Natural killer cell (primary cell): Measurements from ENCODE around the gene RBMS3. TPM values are rescaled to one million over a fixed set of nuclear protein-coding genes. Genes with fewer than 3 reads are reported as not detected.

ENCODE experiments used
- ATAC-seq, 3 donors: fragments of 150-1000 bp in 2 of 3; fragments of 200-7000 bp in 1 of 3; cut with Tn5 transposase; 1 replicate in 1 of 3; 2 replicates in 2 of 3; pipeline ENCODE4 v1.10.0; 2021; ENCODE audit warnings: mild to moderate bottlenecking in 2 of 3, moderate library complexity in 2 of 3
- DNase-seq, 2 donors: peaks; one replicate each; pipeline versions ENCODE4 v3.0.0 to v3.0.0-alpha.2; 2013 to 2021; ENCODE audit warnings: mixed read lengths in 1 of 2
- H3K27ac ChIP-seq: one replicate; pipeline ENCODE4 v1.5.1; 2013; ENCODE audit warnings: mild to moderate bottlenecking, low read length
- H3K27me3 ChIP-seq: one replicate; pipeline ENCODE4 v1.6.1; 2013; ENCODE audit warnings: low read length; ENCODE audit not compliant: control insufficient read depth, insufficient read depth
- H3K36me3 ChIP-seq: one replicate; pipeline ENCODE4 v1.6.1; 2013; ENCODE audit warnings: low read length; ENCODE audit not compliant: control insufficient read depth, insufficient read depth
- H3K4me1 ChIP-seq: one replicate; pipeline ENCODE4 v1.6.1; 2013; ENCODE audit warnings: low read length; ENCODE audit not compliant: control insufficient read depth, insufficient read depth
- H3K4me3 ChIP-seq: one replicate; pipeline ENCODE4 v1.5.1; 2013; ENCODE audit warnings: low read length
- H3K9me3 ChIP-seq: one replicate; pipeline ENCODE4 v1.6.1; 2013; ENCODE audit warnings: low read length; ENCODE audit not compliant: control insufficient read depth, insufficient read depth
- H3K27ac Mint-ChIP-seq, 2 donors: one replicate each; pipeline ENCODE4 v1.8.0; 2022; ENCODE audit warnings: mild to moderate bottlenecking in 2 of 2, mixed read lengths in 2 of 2, moderate library complexity in 1 of 2
- H3K27me3 Mint-ChIP-seq, 2 donors: one replicate each; pipeline ENCODE4 v1.8.0; 2022; ENCODE audit warnings: low read depth in 2 of 2, mixed read lengths in 2 of 2
- H3K36me3 Mint-ChIP-seq: one replicate; pipeline ENCODE4 v1.8.0; 2022; ENCODE audit warnings: mixed read lengths
- H3K4me1 Mint-ChIP-seq, 2 donors: one replicate each; pipeline ENCODE4 v1.8.0; 2022; ENCODE audit warnings: mixed read lengths in 2 of 2
- H3K4me3 Mint-ChIP-seq: one replicate; pipeline ENCODE4 v1.8.0; 2022; ENCODE audit warnings: mild to moderate bottlenecking, moderate library complexity, mixed read lengths
- H3K9me3 Mint-ChIP-seq, 2 donors: one replicate each; pipeline ENCODE4 v1.8.0; 2022; ENCODE audit warnings: mixed read lengths in 2 of 2
- WGBS: methylation state at CpG from one replicate; pipeline ENCODE4 v1.1.7; 2013; ENCODE audit warnings: missing lambda C conversion rate; ENCODE audit not compliant: insufficient coverage; 5-methylcytosine and 5-hydroxymethylcytosine counted together
- intact Hi-C: fragments of 100-400 bp; cut with micrococcal nuclease; formaldehyde crosslinking; loops from one replicate; pipeline ENCODE4 v1.14.2; 2022
- total RNA-seq, 4 donors: library from RNA; stranded (reverse); fragments of 120-200 nt in 1 of 4; gene quantifications; one replicate each; pipeline versions ENCODE4 v1.2.3 to v1.2.4, GENCODE V29; 2013 to 2022
- TF ChIP-seq, protein P1 (sequence below): fragments of 200-600 bp; IDR thresholded peaks from one replicate; pipeline ENCODE4 v1.8.0; 2022; ENCODE audit warnings: antibody characterized with exemption

Gene RBMS3
- total RNA-seq, 3 donors from 2014 or later (not counting 1 experiment from before 2014, with no cell fraction given) = 0.16 TPM; not detected in 2

DNA sequence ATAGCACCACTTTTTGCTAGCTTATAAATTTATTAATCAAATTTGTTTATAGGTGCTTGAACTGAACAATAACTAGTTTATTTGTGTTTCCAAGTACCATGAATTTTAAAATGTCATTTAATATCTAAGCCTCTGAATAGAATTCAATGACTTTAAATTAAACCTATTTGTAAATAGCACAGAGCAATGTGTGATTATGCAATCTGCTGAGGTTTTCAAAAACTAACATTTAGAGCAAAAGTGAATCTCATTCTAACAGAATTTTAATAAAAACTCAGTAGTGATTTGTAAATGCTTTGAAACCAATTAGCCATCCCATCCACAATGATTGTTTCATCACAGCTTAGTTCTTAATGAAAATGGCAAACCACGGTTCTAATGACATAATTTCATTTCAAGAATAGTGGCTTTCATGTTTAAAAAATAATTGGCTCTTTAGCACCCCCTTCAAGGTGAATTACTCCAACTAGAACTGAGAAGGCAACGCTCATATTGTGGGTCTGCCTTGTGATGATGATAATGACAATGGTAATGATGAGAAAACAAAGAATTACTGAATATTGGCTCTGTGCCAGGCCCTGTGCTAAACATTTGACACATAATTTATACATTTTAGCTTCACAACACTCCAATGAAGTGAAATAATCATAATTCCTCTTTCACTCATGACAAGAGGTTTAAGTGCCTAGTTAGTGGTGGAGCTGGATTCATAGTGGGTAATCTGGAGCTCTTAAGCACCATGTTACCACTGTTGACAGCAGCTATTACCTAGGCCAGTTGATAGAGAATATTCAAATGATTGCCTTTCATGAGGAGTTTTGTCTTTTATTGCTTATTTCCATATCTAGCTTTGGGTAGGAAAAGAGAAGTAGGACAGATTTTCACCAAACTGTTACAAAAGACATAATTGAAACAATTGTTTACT is 145.7 kb downstream of the RBMS3 start:
- intact Hi-C loops = no loop called here
- Histone ChIP-seq H3K4me3 (no peak overlapping the region), H3K27ac (no peak overlapping the region), H3K36me3 (no peaks in the 10 kb centered on the region), H3K9me3 (no peaks in the 10 kb centered on the region), H3K27me3 (no peaks in the 10 kb centered on the region), H3K4me1 (no peaks in the 10 kb centered on the region)
- H3K36me3 Mint-ChIP-seq = no peaks in the 10 kb centered on the region
- no peaks in the 10 kb centered on the region for H3K27me3 Mint-ChIP-seq
- no peak for DNase-seq
- no CpG with 5 or more reads among the region's 2 CpGs for WGBS
- H3K9me3 Mint-ChIP-seq = peaks cover 0 to 5% of the 10 kb centered on the region in 2 donors
- TF ChIP-seq, protein P1, sequence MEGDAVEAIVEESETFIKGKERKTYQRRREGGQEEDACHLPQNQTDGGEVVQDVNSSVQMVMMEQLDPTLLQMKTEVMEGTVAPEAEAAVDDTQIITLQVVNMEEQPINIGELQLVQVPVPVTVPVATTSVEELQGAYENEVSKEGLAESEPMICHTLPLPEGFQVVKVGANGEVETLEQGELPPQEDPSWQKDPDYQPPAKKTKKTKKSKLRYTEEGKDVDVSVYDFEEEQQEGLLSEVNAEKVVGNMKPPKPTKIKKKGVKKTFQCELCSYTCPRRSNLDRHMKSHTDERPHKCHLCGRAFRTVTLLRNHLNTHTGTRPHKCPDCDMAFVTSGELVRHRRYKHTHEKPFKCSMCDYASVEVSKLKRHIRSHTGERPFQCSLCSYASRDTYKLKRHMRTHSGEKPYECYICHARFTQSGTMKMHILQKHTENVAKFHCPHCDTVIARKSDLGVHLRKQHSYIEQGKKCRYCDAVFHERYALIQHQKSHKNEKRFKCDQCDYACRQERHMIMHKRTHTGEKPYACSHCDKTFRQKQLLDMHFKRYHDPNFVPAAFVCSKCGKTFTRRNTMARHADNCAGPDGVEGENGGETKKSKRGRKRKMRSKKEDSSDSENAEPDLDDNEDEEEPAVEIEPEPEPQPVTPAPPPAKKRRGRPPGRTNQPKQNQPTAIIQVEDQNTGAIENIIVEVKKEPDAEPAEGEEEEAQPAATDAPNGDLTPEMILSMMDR = no peak
- H3K27ac Mint-ChIP-seq = no peak overlapping the region
- H3K4me3 Mint-ChIP-seq = no peak overlapping the region
- no peak for ATAC-seq
- H3K4me1 Mint-ChIP-seq = no peaks in the 10 kb centered on the region

DNA sequence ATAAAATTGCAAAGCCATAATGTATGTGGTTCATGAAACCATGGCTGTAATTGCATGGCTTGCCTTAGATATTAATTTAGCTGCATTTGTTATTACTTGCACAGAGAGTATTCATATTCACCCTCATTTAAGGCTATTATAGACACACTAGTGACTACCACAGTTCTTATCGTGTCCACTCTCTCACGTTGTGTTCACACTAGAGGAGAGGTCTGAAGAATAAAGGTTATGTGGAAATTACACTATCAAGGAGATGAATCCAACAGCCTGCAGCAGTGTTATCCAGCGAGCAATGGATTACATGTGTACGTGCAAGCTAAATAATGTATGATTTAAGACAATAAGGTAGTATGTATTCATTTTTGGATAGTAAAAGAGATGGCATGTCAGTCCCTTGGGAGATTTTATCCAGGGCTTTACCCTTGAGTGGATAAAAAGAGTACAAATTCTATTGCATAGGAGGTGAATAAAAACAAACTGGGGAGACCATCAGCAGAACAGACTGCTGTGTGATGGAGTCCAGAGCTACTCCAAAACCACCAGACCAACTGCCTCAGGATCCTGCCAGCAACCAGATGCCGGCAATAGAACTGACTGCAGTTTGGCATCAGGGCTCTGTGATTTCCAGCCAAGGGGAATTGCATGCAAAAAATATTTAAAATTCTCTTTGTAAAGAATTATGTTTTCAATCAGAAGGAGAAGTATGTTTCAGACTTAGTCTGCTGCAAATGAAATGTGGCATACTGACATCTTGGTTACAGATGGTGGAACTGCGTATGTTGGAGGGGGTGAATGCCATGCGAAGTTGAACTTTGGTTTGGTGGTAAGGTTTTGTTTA is 146.6 kb downstream of the RBMS3 start:
- H3K27ac Mint-ChIP-seq = no peak overlapping the region
- H3K9me3 Mint-ChIP-seq = peaks cover 0 to 8% of the 10 kb centered on the region in 2 donors
- no peak overlapping the region for H3K4me3 ChIP-seq
- H3K9me3 ChIP-seq = no peaks in the 10 kb centered on the region
- H3K36me3 ChIP-seq = no peaks in the 10 kb centered on the region
- 90% methylated on average over 7 of the region's 7 CpGs for WGBS
- no peak overlapping the region for H3K27ac ChIP-seq
- TF ChIP-seq, protein P1 = no peak
- DNase-seq (no peak), ATAC-seq (no peak)
- intact Hi-C loops = no loop called here
- H3K4me3 Mint-ChIP-seq = no peak overlapping the region
- no peaks in the 10 kb centered on the region for H3K36me3 Mint-ChIP-seq
- no peaks in the 10 kb centered on the region for H3K4me1 ChIP-seq
- H3K27me3 ChIP-seq = no peaks in the 10 kb centered on the region
- no peaks in the 10 kb centered on the region for H3K27me3 Mint-ChIP-seq
- H3K4me1 Mint-ChIP-seq = no peaks in the 10 kb centered on the region

DNA sequence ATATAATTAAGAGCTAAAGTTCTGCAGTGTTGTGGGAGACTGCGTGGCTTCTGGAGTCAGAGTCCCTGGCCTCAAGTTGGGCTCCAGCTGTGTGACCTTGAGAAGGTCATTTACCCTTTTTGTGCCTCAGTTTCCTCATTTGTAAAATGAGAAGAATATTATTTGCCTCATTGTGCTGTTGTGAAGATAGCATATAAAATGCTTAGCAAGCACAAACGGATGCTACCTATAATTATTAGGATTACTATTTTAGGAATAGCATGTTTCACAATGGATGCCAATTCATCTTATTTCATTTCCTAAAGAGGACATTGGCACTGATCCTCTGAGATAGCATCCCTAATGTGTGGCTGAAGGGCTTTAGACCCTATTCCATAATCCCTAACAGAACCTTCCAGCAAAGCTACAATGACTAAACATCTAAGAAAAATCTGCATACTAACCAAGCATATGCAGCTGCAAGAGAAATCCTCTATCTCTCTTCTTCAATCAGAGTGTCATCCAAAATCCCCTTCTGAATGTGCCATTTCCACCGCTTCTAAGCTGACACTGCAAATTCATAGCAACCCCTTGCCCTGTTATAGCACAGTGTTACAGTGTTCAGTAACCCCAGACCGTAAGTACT is 148.3 kb downstream of the RBMS3 start:
- no peaks in the 10 kb centered on the region for H3K9me3 ChIP-seq
- Mint-ChIP-seq H3K4me1 (no peaks in the 10 kb centered on the region), H3K27ac (no peak overlapping the region), H3K4me3 (no peak overlapping the region), H3K36me3 (no peaks in the 10 kb centered on the region), H3K9me3 (peaks cover 0 to 8% of the 10 kb centered on the region in 2 donors), H3K27me3 (no peaks in the 10 kb centered on the region)
- H3K36me3 ChIP-seq = no peaks in the 10 kb centered on the region
- H3K27ac ChIP-seq = no peak overlapping the region
- 73% methylated on average over 2 of the region's 4 CpGs for WGBS
- TF ChIP-seq, protein P1 = no peak
- intact Hi-C loops = no loop called here
- no peaks in the 10 kb centered on the region for H3K27me3 ChIP-seq
- DNase-seq = no peak
- ATAC-seq = no peak
- H3K4me3 ChIP-seq = no peak overlapping the region
- H3K4me1 ChIP-seq = no peaks in the 10 kb centered on the region
